SK-N-SH (cell line): ENCODE measurements around the gene NTRK3. TPM values are rescaled to one million over a fixed set of nuclear protein-coding genes. Genes with fewer than 3 reads are reported as not detected.

Experiments
- CTCF ChIA-PET: fragments of 300-600, 350-600 bp; formaldehyde crosslinking; extraction: SDS; loops from one replicate; lab custom pipeline; 2021; lab: Yijun Ruan, JAX
- POLR2A ChIA-PET: fragments of 350-600 bp; sonication (Branson Sonifier 250); formaldehyde crosslinking; extraction: SDS; loops from one replicate; lab custom pipeline; 2020; ENCODE audit warnings: antibody characterized with exemption, inconsistent platforms; lab: Yijun Ruan, JAX
- DNase-seq: peaks from one replicate; pipeline ENCODE4 v3.0.0; 2012
- H2AFZ ChIP-seq: fragments of 200-600 bp; sonication (generic); 2 replicates; pipeline ENCODE4 v1.8.1; 2016; ENCODE audit warnings: antibody characterized with exemption, mild to moderate bottlenecking, low read depth
- H3F3A ChIP-seq: fragments of 200-600 bp; sonication (generic); replicated peaks from 2 replicates; pipeline ENCODE3; 2016; ENCODE audit warnings: antibody characterized with exemption, mild to moderate bottlenecking; ENCODE audit not compliant: insufficient read depth
- H3K27ac ChIP-seq, 2 experiments: fragments of 200-500 bp in 1 of 2; fragments of 200-600 bp in 1 of 2; sonication (Bioruptor generic) in 1 of 2; sonication (generic), shearing (Covaris generic) in 1 of 2; 2 replicates each; pipeline versions ENCODE4 v1.5.1 to v1.6.1; 2014 to 2016; ENCODE audit warnings: low read depth in 2 of 2, inconsistent platforms in 1 of 2, low read length in 1 of 2, mild to moderate bottlenecking in 1 of 2, mixed read lengths in 1 of 2
- H3K27me3 ChIP-seq: fragments of 200-600 bp; sonication (generic), shearing (Covaris generic); 2 replicates; pipeline ENCODE4 v1.6.1; 2016; ENCODE audit warnings: mixed run types; ENCODE audit not compliant: insufficient read depth
- H3K36me3 ChIP-seq, 2 experiments: fragments of 200-500 bp in 1 of 2; fragments of 200-600 bp in 1 of 2; sonication (Bioruptor generic) in 1 of 2; sonication (generic) in 1 of 2; replicated peaks in 1 of 2; 2 replicates each; pipeline versions ENCODE3 to v1.5.1; 2014 to 2016; ENCODE audit warnings: low read length in 1 of 2, mild to moderate bottlenecking in 1 of 2; ENCODE audit not compliant: insufficient read depth in 2 of 2, control insufficient read depth in 1 of 2
- H3K4me1 ChIP-seq, 2 experiments: fragments of 200-500 bp in 1 of 2; fragments of 200-600 bp in 1 of 2; sonication (Bioruptor generic) in 1 of 2; sonication (generic), shearing (Covaris generic) in 1 of 2; 2 replicates each; pipeline versions ENCODE4 v1.5.1 to v1.6.1; 2014 to 2016; ENCODE audit warnings: low read depth in 1 of 2, low read length in 1 of 2, mixed run types in 1 of 2; ENCODE audit not compliant: insufficient read depth in 2 of 2, control insufficient read depth in 1 of 2
- H3K4me2 ChIP-seq: fragments of 200-600 bp; sonication (generic), shearing (Covaris generic); 2 replicates; pipeline ENCODE4 v1.6.1; 2017; ENCODE audit warnings: mixed run types
- H3K4me3 ChIP-seq, 2 experiments: fragments of 200-500 bp in 1 of 2; fragments of 200-600 bp in 1 of 2; sonication (Bioruptor generic) in 1 of 2; sonication (generic), shearing (Covaris generic) in 1 of 2; 2 replicates each; pipeline versions ENCODE4 v1.5.1 to v1.8.1; 2014 to 2016; ENCODE audit warnings: low read depth in 2 of 2, inconsistent platforms in 1 of 2, low read length in 1 of 2, mild to moderate bottlenecking in 1 of 2, mixed read lengths in 1 of 2, moderate library complexity in 1 of 2
- H3K79me2 ChIP-seq: fragments of 200-600 bp; sonication (generic); 2 replicates; pipeline ENCODE4 v1.8.1; 2017; ENCODE audit warnings: mild to moderate bottlenecking; ENCODE audit not compliant: insufficient read depth
- H3K9ac ChIP-seq: fragments of 200-600 bp; sonication (generic); 2 replicates; pipeline ENCODE4 v1.6.1; 2017; ENCODE audit warnings: mixed run types
- H3K9me2 ChIP-seq: fragments of 200-600 bp; sonication (generic); 2 replicates; pipeline ENCODE4 v1.6.1; 2017; ENCODE audit warnings: mixed run types
- H3K9me3 ChIP-seq: fragments of 200-600 bp; sonication (generic); 2 replicates; pipeline ENCODE4 v1.6.1; 2017; ENCODE audit warnings: mixed run types, mild to moderate bottlenecking, moderate library complexity
- H4K20me1 ChIP-seq: fragments of 200-600 bp; sonication (generic); 2 replicates; pipeline ENCODE4 v1.6.1; 2017; ENCODE audit warnings: mild to moderate bottlenecking, mixed run types; ENCODE audit not compliant: insufficient read depth
- CHD2 ChIP-seq: fragments of 150-350 bp; IDR thresholded peaks from 2 replicates; pipeline ENCODE4 v1.6.1; 2018; ENCODE audit warnings: low read length; ENCODE audit not compliant: partially characterized antibody
- CTCF ChIP-seq: fragments of 200-600 bp; sonication (generic); IDR thresholded peaks from 2 replicates; pipeline ENCODE4 v1.6.1; 2017; ENCODE audit warnings: antibody characterized with exemption, mild to moderate bottlenecking, moderate library complexity
- EP300 ChIP-seq, 2 experiments: IDR thresholded peaks; 2 replicates each; pipeline versions ENCODE4 v1.4.0 to v1.6.1; 2012; ENCODE audit warnings: borderline replicate concordance in 1 of 2, low read depth in 1 of 2, low read length in 1 of 2
- EZH2phosphoT487 ChIP-seq: fragments of 200-600 bp; sonication (generic); IDR thresholded peaks from 2 replicates; pipeline ENCODE4 v1.6.1; 2017; ENCODE audit warnings: low read depth, mixed run types, mild to moderate bottlenecking, antibody characterized with exemption, moderate library complexity, borderline replicate concordance
- FOXM1 ChIP-seq: IDR thresholded peaks from 2 replicates; pipeline ENCODE4 v1.4.0; 2012; ENCODE audit warnings: low read depth, mild to moderate bottlenecking
- JUND ChIP-seq: IDR thresholded peaks from 2 replicates; pipeline ENCODE4 v1.4.0; 2012
- MEF2A ChIP-seq: IDR thresholded peaks from 2 replicates; pipeline ENCODE4 v1.4.0; 2012; ENCODE audit warnings: low read depth, borderline replicate concordance
- MXI1 ChIP-seq: IDR thresholded peaks from 2 replicates; pipeline ENCODE4 v1.6.1; 2012; ENCODE audit warnings: mild to moderate bottlenecking, low read depth, low read length, improper control_type of control experiment
- NFIC ChIP-seq: IDR thresholded peaks from 2 replicates; pipeline ENCODE4 v1.4.0; 2012; ENCODE audit warnings: borderline replicate concordance
- PBX3 ChIP-seq: IDR thresholded peaks from 2 replicates; pipeline ENCODE4; 2012
- POLR2AphosphoS5 ChIP-seq: IDR thresholded peaks from 2 replicates; pipeline ENCODE4 v1.6.1; 2012; ENCODE audit warnings: low read depth, low read length
- RCOR1 ChIP-seq: fragments of 150-350 bp; IDR thresholded peaks from 2 replicates; pipeline ENCODE4 v1.6.1; 2017; ENCODE audit warnings: antibody characterized with exemption, low read length
- RXRA ChIP-seq: IDR thresholded peaks from 2 replicates; pipeline ENCODE4 v1.4.0; 2012; ENCODE audit warnings: low read depth, mild to moderate bottlenecking, borderline replicate concordance
- SIN3A ChIP-seq: IDR thresholded peaks from 2 replicates; pipeline ENCODE4 v1.6.1; 2012; ENCODE audit warnings: low read depth, mild to moderate bottlenecking, low read length, moderate library complexity, borderline replicate concordance
- TCF12 ChIP-seq: IDR thresholded peaks from 2 replicates; pipeline ENCODE4 v1.4.0; 2012
- WGBS: methylation state at CpG from one replicate; pipeline ENCODE4 v1.1.6; 2017; ENCODE audit warnings: low lambda C conversion rate; 5-methylcytosine and 5-hydroxymethylcytosine counted together
- polyA plus RNA-seq, 3 experiments: library from polyadenylated mRNA; depleted of rRNA; stranded (reverse); fragments of >200 nt; gene quantifications; 2 replicates each; pipeline ENCODE4 v1.2.3, GENCODE V29; 2012
- TF ChIP-seq, protein P1 (sequence below): IDR thresholded peaks from 2 replicates; pipeline ENCODE4 v1.4.0; 2012; ENCODE audit warnings: low read depth
- TF ChIP-seq, protein P2 (sequence below): fragments of 150-350 bp; IDR thresholded peaks from 2 replicates; pipeline ENCODE4 v1.6.1; 2016; ENCODE audit warnings: mild to moderate bottlenecking, low read depth, low read length
- TF ChIP-seq, protein P3 (sequence below): IDR thresholded peaks from 2 replicates; pipeline ENCODE4 v1.4.0; 2012; ENCODE audit warnings: low read depth, borderline replicate concordance

NTRK3 gene
- polyA plus RNA-seq, 1 of the 3 experiments (the other 2 are of a cell fraction): 2.6 TPM

- H3K27ac ChIP-seq: peak overlapping the region in 1 of 2 experiments; percentile 90; a peak in 2 of 4 replicates
- TF ChIP-seq MXI1 (no peak), CTCF (peak; percentile 42)
- peaks cover 0 to 21% of the 10 kb centered on the region in 2 experiments; a peak in 2 of 4 replicates for H3K4me1 ChIP-seq
- peaks cover 20% of the 10 kb centered on the region for H3F3A ChIP-seq
- peak overlapping the region in 1 of 2 experiments; percentile 25; a peak in 1 of 4 replicates for H3K4me3 ChIP-seq
- no peaks in the 10 kb centered on the region for H3K9me2 ChIP-seq
- H3K36me3 ChIP-seq: no peaks in the 10 kb centered on the region
- H3K9ac ChIP-seq: peak overlapping the region; percentile 46
- no peaks in the 10 kb centered on the region for H4K20me1 ChIP-seq
- peak overlapping the region; percentile 59 for H3K4me2 ChIP-seq
- H3K79me2 ChIP-seq: no peaks in the 10 kb centered on the region
- POLR2A ChIA-PET: no interaction called here
- peak overlapping the region; percentile 76 for H2AFZ ChIP-seq
- no peaks in the 10 kb centered on the region for H3K9me3 ChIP-seq
- CTCF ChIA-PET: no interaction called here
- no peak for DNase-seq
- WGBS: 80% methylated on average over 1 of the region's 1 CpG
- no peaks in the 10 kb centered on the region for H3K27me3 ChIP-seq
These were observed 439.0 kb downstream of the NTRK3 start for GRCh38 chr15:87817553-87817952.

- Histone ChIP-seq H3K27me3 (no peaks in the 10 kb centered on the region), H3K79me2 (no peaks in the 10 kb centered on the region), H3K9me3 (no peaks in the 10 kb centered on the region), H4K20me1 (no peaks in the 10 kb centered on the region), H3K9me2 (no peaks in the 10 kb centered on the region), H3F3A (peaks cover 20% of the 10 kb centered on the region), H3K9ac (peak overlapping the region; percentile 46), H3K36me3 (no peaks in the 10 kb centered on the region), H3K27ac (peak overlapping the region in 1 of 2 experiments; percentile 90; a peak in 2 of 4 replicates), H3K4me2 (peak overlapping the region; percentile 59), H2AFZ (peak overlapping the region; percentile 76), H3K4me1 (peaks cover 0 to 21% of the 10 kb centered on the region in 2 experiments; a peak in 2 of 4 replicates), H3K4me3 (0 out of 4 replicates have a peak overlapping the region, but pooled peaks of 1 of the 2 experiments have one; percentile 25)
- ChIA-PET CTCF (no interaction called here), POLR2A (no interaction called here)
- no peak for DNase-seq
- 8% methylated on average over 4 of the region's 5 CpGs for WGBS
- TF ChIP-seq, protein P1, sequence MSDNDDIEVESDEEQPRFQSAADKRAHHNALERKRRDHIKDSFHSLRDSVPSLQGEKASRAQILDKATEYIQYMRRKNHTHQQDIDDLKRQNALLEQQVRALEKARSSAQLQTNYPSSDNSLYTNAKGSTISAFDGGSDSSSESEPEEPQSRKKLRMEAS: peak; percentile 64
- TF ChIP-seq TCF12 (peak; percentile 88), EP300 (IDR thresholded peaks at IDR 0.05; ENCODE audit: borderline replicate concordance in 1 of 2, low read depth in 1 of 2, low read length in 1 of 2) (peak in 1 of 2 experiments; percentile 92; a peak in 2 of 4 replicates), MEF2A (no peak), JUND (peak; percentile 91), NFIC (peak; percentile 87), RXRA (peak; percentile 98), RCOR1 (no peak), FOXM1 (peak; percentile 86), PBX3 (peak; percentile 73), POLR2AphosphoS5 (no peak; the same call in 1 of the 2 replicates), MXI1 (no peak), CHD2 (no peak), CTCF (no peak), EZH2phosphoT487 (no peak), SIN3A (no peak)
- TF ChIP-seq, protein P2, sequence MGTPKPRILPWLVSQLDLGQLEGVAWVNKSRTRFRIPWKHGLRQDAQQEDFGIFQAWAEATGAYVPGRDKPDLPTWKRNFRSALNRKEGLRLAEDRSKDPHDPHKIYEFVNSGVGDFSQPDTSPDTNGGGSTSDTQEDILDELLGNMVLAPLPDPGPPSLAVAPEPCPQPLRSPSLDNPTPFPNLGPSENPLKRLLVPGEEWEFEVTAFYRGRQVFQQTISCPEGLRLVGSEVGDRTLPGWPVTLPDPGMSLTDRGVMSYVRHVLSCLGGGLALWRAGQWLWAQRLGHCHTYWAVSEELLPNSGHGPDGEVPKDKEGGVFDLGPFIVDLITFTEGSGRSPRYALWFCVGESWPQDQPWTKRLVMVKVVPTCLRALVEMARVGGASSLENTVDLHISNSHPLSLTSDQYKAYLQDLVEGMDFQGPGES: no peak
- TF ChIP-seq, protein P3, sequence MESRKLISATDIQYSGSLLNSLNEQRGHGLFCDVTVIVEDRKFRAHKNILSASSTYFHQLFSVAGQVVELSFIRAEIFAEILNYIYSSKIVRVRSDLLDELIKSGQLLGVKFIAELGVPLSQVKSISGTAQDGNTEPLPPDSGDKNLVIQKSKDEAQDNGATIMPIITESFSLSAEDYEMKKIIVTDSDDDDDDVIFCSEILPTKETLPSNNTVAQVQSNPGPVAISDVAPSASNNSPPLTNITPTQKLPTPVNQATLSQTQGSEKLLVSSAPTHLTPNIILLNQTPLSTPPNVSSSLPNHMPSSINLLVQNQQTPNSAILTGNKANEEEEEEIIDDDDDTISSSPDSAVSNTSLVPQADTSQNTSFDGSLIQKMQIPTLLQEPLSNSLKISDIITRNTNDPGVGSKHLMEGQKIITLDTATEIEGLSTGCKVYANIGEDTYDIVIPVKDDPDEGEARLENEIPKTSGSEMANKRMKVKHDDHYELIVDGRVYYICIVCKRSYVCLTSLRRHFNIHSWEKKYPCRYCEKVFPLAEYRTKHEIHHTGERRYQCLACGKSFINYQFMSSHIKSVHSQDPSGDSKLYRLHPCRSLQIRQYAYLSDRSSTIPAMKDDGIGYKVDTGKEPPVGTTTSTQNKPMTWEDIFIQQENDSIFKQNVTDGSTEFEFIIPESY: peak; percentile 67; the same call in 1 of the 2 replicates
These were observed 439.7 kb downstream of the NTRK3 start for GRCh38 chr15:87816811-87817210.
